ENCODE data around the gene METTL26.

The METTL26 gene

GRCh38 chr16:667780-668518 lies 31.8 kb upstream of the METTL26 start, which contains the start of gene RHOT2:
RHOT2 (plus strand) TSS chr16:668132; CDS start chr16:668200, 68 bp downstream.
- peaks cover 20% of the 10 kb centered on the region for H3K36me3 ChIP-seq (ENCODE audit: control insufficient read depth, insufficient read depth, low read length)
- peak; percentile 95 for DNase-seq
- H3K18ac ChIP-seq (ENCODE audit: low read length): peak within 1 kb of the TSS; percentile 19
- H3K56ac ChIP-seq (ENCODE audit: low read length): peak within 1 kb of the TSS; percentile 97
- H3K4me2 ChIP-seq (ENCODE audit: low read length): peak within 1 kb of the TSS; percentile 39
- no peaks in the 10 kb centered on the region for H3K4me1 ChIP-seq (ENCODE audit: control insufficient read depth, low read depth, low read length)
- no peak within 1 kb of the TSS for H3K27ac ChIP-seq (ENCODE audit: low read depth, low read length)
- peak within 1 kb of the TSS; percentile 94 for H3K9ac ChIP-seq (ENCODE audit: low read length)
- no peak within 1 kb of the TSS for H2BK5ac ChIP-seq (ENCODE audit: low read length)
- H2BK15ac ChIP-seq (replicated peaks; ENCODE audit: low read depth): no peak within 1 kb of the TSS
- H2AK5ac ChIP-seq (ENCODE audit: low read length): no peak within 1 kb of the TSS
- H3K23ac ChIP-seq (ENCODE audit: low read length): peak within 1 kb of the TSS; percentile 24
- no peak within 1 kb of the TSS for H4K5ac ChIP-seq (ENCODE audit: low read length)
- peaks cover 9% of the 10 kb centered on the region for H3K79me1 ChIP-seq (ENCODE audit: low read length)
- WGBS (ENCODE audit: extremely low coverage, insufficient coverage, low lambda C conversion rate): no CpG with 5 or more reads among the region's 78 CpGs
- H3K4ac ChIP-seq (ENCODE audit: low read depth, low read length): peak within 1 kb of the TSS; percentile 64
- H3K4me3 ChIP-seq (ENCODE audit: low read length): peak within 1 kb of the TSS; percentile 88
- H4K8ac ChIP-seq (ENCODE audit: low read depth, low read length): no peak within 1 kb of the TSS
- H3K27me3 ChIP-seq (ENCODE audit: insufficient read depth, low read length, poor library complexity): no peaks in the 10 kb centered on the region
- H2BK120ac ChIP-seq (ENCODE audit: low read depth, low read length): no peak within 1 kb of the TSS
- H3K79me2 ChIP-seq (ENCODE audit: control insufficient read depth, insufficient read depth, low read length): peaks cover 12% of the 10 kb centered on the region

- Histone ChIP-seq H4K8ac (ENCODE audit: low read depth, low read length) (no peak overlapping the region), H3K23ac (ENCODE audit: low read length) (no peak overlapping the region), H3K4me2 (ENCODE audit: low read length) (no peak overlapping the region), H2BK15ac (replicated peaks; ENCODE audit: low read depth) (no peak overlapping the region), H3K36me3 (ENCODE audit: control insufficient read depth, insufficient read depth, low read length) (peaks cover 15% of the 10 kb centered on the region), H2BK120ac (ENCODE audit: low read depth, low read length) (no peak overlapping the region), H3K56ac (ENCODE audit: low read length) (peak overlapping the region; percentile 64), H2AK5ac (ENCODE audit: low read length) (no peak overlapping the region), H3K4me3 (ENCODE audit: low read length) (no peak overlapping the region), H3K27ac (ENCODE audit: low read depth, low read length) (no peak overlapping the region), H3K9ac (ENCODE audit: low read length) (peak overlapping the region; percentile 42), H3K27me3 (ENCODE audit: insufficient read depth, low read length, poor library complexity) (no peaks in the 10 kb centered on the region), H3K18ac (ENCODE audit: low read length) (no peak overlapping the region), H3K79me2 (ENCODE audit: control insufficient read depth, insufficient read depth, low read length) (peaks cover 12% of the 10 kb centered on the region), H3K4ac (ENCODE audit: low read depth, low read length) (no peak overlapping the region), H3K4me1 (ENCODE audit: control insufficient read depth, low read depth, low read length) (no peaks in the 10 kb centered on the region), H2BK5ac (ENCODE audit: low read length) (no peak overlapping the region), H4K5ac (ENCODE audit: low read length) (no peak overlapping the region), H3K79me1 (ENCODE audit: low read length) (peaks cover 9% of the 10 kb centered on the region)
- no peak for DNase-seq
- WGBS (ENCODE audit: extremely low coverage, insufficient coverage, low lambda C conversion rate): no CpG with 5 or more reads among the region's 22 CpGs
These were observed 31.1 kb upstream of the METTL26 start for GRCh38 chr16:667113-667779.

GRCh38 chr16:666572-666971 lies 30.5 kb upstream of the METTL26 start:
- H3K79me1 ChIP-seq (ENCODE audit: low read length): peaks cover 9% of the 10 kb centered on the region
- WGBS (ENCODE audit: extremely low coverage, insufficient coverage, low lambda C conversion rate): no CpG with 5 or more reads among the region's 13 CpGs
- no peak overlapping the region for H3K4ac ChIP-seq (ENCODE audit: low read depth, low read length)
- H3K4me2 ChIP-seq (ENCODE audit: low read length): no peak overlapping the region
- H2BK120ac ChIP-seq (ENCODE audit: low read depth, low read length): no peak overlapping the region
- H3K79me2 ChIP-seq (ENCODE audit: control insufficient read depth, insufficient read depth, low read length): peaks cover 12% of the 10 kb centered on the region
- DNase-seq: no peak
- no peak overlapping the region for H2BK15ac ChIP-seq (replicated peaks; ENCODE audit: low read depth)
- H4K5ac ChIP-seq (ENCODE audit: low read length): no peak overlapping the region
- no peak overlapping the region for H2BK5ac ChIP-seq (ENCODE audit: low read length)
- H4K8ac ChIP-seq (ENCODE audit: low read depth, low read length): no peak overlapping the region
- H3K9ac ChIP-seq (ENCODE audit: low read length): no peak overlapping the region
- H3K18ac ChIP-seq (ENCODE audit: low read length): no peak overlapping the region
- no peak overlapping the region for H2AK5ac ChIP-seq (ENCODE audit: low read length)
- no peak overlapping the region for H3K23ac ChIP-seq (ENCODE audit: low read length)
- peaks cover 12% of the 10 kb centered on the region for H3K36me3 ChIP-seq (ENCODE audit: control insufficient read depth, insufficient read depth, low read length)
- no peak overlapping the region for H3K27ac ChIP-seq (ENCODE audit: low read depth, low read length)
- no peaks in the 10 kb centered on the region for H3K4me1 ChIP-seq (ENCODE audit: control insufficient read depth, low read depth, low read length)
- H3K56ac ChIP-seq (ENCODE audit: low read length): no peak overlapping the region
- H3K27me3 ChIP-seq (ENCODE audit: insufficient read depth, low read length, poor library complexity): no peaks in the 10 kb centered on the region
- H3K4me3 ChIP-seq (ENCODE audit: low read length): no peak overlapping the region

- H3K79me1 ChIP-seq (ENCODE audit: low read length): no peaks in the 10 kb centered on the region
- no peak overlapping the region for H2BK5ac ChIP-seq (ENCODE audit: low read length)
- no peaks in the 10 kb centered on the region for H3K4me1 ChIP-seq (ENCODE audit: control insufficient read depth, low read depth, low read length)
- H4K5ac ChIP-seq (ENCODE audit: low read length): no peak overlapping the region
- no peaks in the 10 kb centered on the region for H3K79me2 ChIP-seq (ENCODE audit: control insufficient read depth, insufficient read depth, low read length)
- no peak overlapping the region for H3K23ac ChIP-seq (ENCODE audit: low read length)
- no peak overlapping the region for H2BK120ac ChIP-seq (ENCODE audit: low read depth, low read length)
- H3K27ac ChIP-seq (ENCODE audit: low read depth, low read length): no peak overlapping the region
- no peak overlapping the region for H4K8ac ChIP-seq (ENCODE audit: low read depth, low read length)
- no peak overlapping the region for H3K4me2 ChIP-seq (ENCODE audit: low read length)
- H3K56ac ChIP-seq (ENCODE audit: low read length): no peak overlapping the region
- WGBS (ENCODE audit: extremely low coverage, insufficient coverage, low lambda C conversion rate): no CpG with 5 or more reads among the region's 21 CpGs
- H3K27me3 ChIP-seq (ENCODE audit: insufficient read depth, low read length, poor library complexity): no peaks in the 10 kb centered on the region
- H3K4me3 ChIP-seq (ENCODE audit: low read length): no peak overlapping the region
- no peak overlapping the region for H3K18ac ChIP-seq (ENCODE audit: low read length)
- no peak overlapping the region for H3K9ac ChIP-seq (ENCODE audit: low read length)
- no peak overlapping the region for H2BK15ac ChIP-seq (replicated peaks; ENCODE audit: low read depth)
- H3K36me3 ChIP-seq (ENCODE audit: control insufficient read depth, insufficient read depth, low read length): no peaks in the 10 kb centered on the region
- no peak overlapping the region for H2AK5ac ChIP-seq (ENCODE audit: low read length)
- no peak for DNase-seq
- H3K4ac ChIP-seq (ENCODE audit: low read depth, low read length): no peak overlapping the region
These were observed 26.5 kb upstream of the METTL26 start for GRCh38 chr16:662597-662996.

- H4K5ac ChIP-seq (ENCODE audit: low read length): no peak overlapping the region
- no peak overlapping the region for H3K4me2 ChIP-seq (ENCODE audit: low read length)
- H3K36me3 ChIP-seq (ENCODE audit: control insufficient read depth, insufficient read depth, low read length): no peaks in the 10 kb centered on the region
- no peak overlapping the region for H2BK15ac ChIP-seq (replicated peaks; ENCODE audit: low read depth)
- H2BK5ac ChIP-seq (ENCODE audit: low read length): no peak overlapping the region
- no peak overlapping the region for H3K27ac ChIP-seq (ENCODE audit: low read depth, low read length)
- DNase-seq: no peak
- H4K8ac ChIP-seq (ENCODE audit: low read depth, low read length): no peak overlapping the region
- H3K18ac ChIP-seq (ENCODE audit: low read length): no peak overlapping the region
- H3K79me1 ChIP-seq (ENCODE audit: low read length): no peaks in the 10 kb centered on the region
- no peak overlapping the region for H3K4ac ChIP-seq (ENCODE audit: low read depth, low read length)
- WGBS (ENCODE audit: extremely low coverage, insufficient coverage, low lambda C conversion rate): no CpG with 5 or more reads among the region's 19 CpGs
- H2BK120ac ChIP-seq (ENCODE audit: low read depth, low read length): no peak overlapping the region
- no peaks in the 10 kb centered on the region for H3K27me3 ChIP-seq (ENCODE audit: insufficient read depth, low read length, poor library complexity)
- no peak overlapping the region for H3K23ac ChIP-seq (ENCODE audit: low read length)
- no peak overlapping the region for H2AK5ac ChIP-seq (ENCODE audit: low read length)
- H3K56ac ChIP-seq (ENCODE audit: low read length): no peak overlapping the region
- no peaks in the 10 kb centered on the region for H3K79me2 ChIP-seq (ENCODE audit: control insufficient read depth, insufficient read depth, low read length)
- H3K9ac ChIP-seq (ENCODE audit: low read length): no peak overlapping the region
- no peak overlapping the region for H3K4me3 ChIP-seq (ENCODE audit: low read length)
- H3K4me1 ChIP-seq (ENCODE audit: control insufficient read depth, low read depth, low read length): no peaks in the 10 kb centered on the region
These were observed 26.0 kb upstream of the METTL26 start for GRCh38 chr16:662095-662494.
